K562 (cell line): ENCODE data around the gene DCTN1.

Source experiments
- EP300 ChIP-seq: IDR thresholded peaks from 2 replicates; pipeline ENCODE4 v1.6.1; 2012; ENCODE audit warnings: low read length, improper control_type of control experiment
- POLR2AphosphoS2 ChIP-seq: IDR thresholded peaks from 2 replicates; pipeline ENCODE4 v1.6.1; 2012; ENCODE audit warnings: low read length, improper control_type of control experiment
- POU5F1 ChIP-seq: fragments of 150-350 bp; IDR thresholded peaks from 2 replicates; pipeline ENCODE4 v1.6.1; 2014; ENCODE audit warnings: borderline replicate concordance, low read length, low read depth, mild to moderate bottlenecking; ENCODE audit not compliant: partially characterized antibody
- SAFB2 ChIP-seq: fragments of 200-400 bp; formaldehyde crosslinking; IDR thresholded peaks from 2 replicates; pipeline ENCODE4 v1.6.1; 2018; ENCODE audit warnings: borderline replicate concordance, low read length, low read depth, moderate library complexity; ENCODE audit not compliant: severe bottlenecking

DNA sequence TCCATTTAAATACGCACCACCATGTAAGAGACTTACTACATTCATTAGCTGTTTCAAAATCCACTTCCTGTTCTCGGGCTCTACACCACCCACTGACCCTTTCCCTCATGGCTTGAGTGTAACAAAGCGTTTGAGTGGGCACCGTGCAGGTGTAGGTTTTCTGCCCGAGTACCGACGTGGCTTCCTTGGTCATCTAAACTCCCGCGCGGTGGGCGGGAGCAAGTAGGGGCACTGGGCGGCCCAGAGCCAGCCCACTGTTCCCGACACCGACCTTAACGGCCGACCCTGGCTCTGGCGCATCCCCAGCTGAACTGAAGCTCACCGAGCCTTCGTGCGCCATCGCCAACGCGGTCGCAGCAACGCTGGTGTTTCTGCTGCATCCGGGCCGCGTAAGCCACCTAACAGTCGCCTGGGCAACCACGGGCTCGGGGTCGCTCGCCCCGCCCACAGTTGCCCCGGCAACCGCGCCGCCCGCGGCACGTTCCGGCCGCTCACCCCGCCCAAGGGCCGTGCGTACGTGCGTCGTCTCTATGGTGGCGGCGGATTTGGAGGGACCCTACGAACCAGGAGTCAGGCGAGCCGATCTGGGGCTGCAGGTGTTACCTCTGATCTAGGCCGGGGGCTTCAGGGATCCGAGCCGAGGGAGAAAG, 41.2 kb upstream of the DCTN1 start, which contains the start of the genes C2orf81 and WDR54:
- TF ChIP-seq EP300 (no peak), POLR2AphosphoS2 (no peak), POU5F1 (no peak), SAFB2 (no peak)
